Endothelial cell of hepatic sinusoid (primary cell): Measurements from ENCODE around the gene CERKL.

ENCODE experiments used
- in situ Hi-C: cut with HindIII; loops from 2 replicates; pipeline ENCODE4 v1.10.0; 2017; ENCODE audit warnings: low sequenced_read_pairs

Gene CERKL

DNA sequence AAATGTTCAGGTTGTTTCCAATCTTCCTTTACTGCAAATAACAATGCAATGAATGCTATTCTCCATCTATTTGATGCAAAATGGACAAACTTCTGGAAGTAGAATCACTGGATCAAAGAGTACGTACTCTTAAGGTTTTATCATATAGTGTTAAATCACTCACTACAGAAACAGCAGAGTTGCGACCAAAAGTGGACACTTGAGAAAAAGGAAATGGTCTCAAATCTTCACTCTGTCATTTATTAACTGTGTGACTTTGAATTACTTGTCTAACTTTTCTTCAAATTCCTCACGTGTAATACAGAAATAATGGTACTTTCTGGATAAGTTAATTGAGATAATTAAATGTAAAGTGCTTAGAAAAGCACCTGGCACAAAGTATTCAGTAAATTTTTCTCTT, 78.1 kb downstream of the CERKL start:
- in situ Hi-C loops, result no loop called here

DNA sequence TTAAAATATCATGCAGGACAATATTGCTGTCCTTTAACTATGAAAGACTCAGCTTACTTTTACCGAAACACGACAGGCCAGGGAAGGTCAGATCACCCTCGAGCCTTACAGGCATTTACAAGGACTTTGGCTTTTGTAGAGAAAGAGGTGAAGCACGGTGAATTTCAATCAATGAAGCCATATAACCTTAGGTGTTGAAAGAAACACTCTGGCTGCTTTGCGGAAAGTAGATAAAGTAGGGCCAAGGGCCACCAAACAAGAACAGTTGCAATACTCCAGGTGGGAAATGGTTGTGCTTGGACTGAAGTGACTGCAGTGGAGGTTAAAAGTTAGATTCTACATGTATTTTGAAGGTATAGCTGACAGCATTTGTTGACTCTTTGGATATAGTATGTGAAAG, 80.5 kb downstream of the CERKL start:
- in situ Hi-C loops, result no loop called here

- in situ Hi-C loops, result no loop called here
Observed at GRCh38 chr2:181575650-181576025, 81.3 kb downstream of the CERKL start.

DNA sequence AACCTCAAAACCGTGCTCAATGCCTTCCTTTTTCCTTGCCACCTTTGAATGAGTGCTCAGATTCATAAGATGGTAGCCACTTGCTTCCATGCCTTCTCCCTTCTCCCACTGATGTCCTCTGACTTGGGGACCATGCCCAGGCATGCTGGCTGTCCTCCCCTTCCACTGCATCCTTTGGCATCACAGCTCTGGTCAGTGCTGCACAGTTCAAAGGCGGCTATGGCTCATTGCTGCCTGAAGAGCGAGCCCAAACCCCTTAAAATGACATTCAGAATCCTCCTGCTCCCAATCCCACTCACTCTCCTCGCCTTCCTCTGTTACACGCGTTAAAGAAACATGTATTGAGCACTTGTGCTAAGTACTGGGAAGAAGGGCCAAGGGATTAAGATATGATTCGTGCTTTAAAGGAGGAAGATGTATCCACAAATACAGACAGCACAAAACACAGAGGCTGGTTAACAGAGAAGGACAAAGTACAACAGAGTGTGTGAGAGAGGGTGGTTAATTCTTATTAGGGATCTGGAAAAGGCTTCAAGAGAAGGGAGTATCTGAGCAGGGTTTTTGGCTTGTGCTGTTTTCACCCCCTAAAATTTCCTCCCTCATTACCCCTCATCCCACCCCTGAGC, 81.8 kb downstream of the CERKL start:
- in situ Hi-C loops, result no loop called here

GRCh38 chr2:181574321-181574720, 82.6 kb downstream of the CERKL start:
- in situ Hi-C loops, result no loop called here

DNA sequence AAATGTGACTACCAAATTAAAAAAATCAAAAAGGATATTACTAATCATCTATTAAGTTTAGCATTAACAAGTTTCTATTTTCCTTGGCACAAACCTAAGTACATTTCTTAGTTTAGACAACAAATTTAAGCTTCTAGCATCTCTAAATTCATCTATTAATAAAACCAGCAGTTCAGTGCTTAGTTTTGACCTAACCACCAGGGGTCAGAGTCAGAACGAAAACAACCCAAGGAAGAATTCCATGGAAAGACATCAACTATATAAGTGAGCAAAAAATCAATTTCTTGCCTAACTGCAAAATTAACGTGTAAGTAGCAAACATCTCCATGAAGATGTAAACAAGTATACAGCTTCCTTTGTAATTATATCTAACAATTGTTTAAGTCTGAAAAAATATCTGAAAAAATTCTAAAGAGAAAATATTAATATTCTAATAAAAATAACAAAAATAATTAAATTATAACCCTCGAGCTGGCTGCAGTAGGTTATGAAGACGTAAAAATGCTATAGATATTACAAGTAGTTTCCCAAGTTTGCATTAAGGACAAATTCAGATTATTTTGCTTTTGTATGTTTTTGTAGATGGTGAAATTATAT, 83.7 kb downstream of the CERKL start:
- in situ Hi-C loops, result no loop called here

DNA sequence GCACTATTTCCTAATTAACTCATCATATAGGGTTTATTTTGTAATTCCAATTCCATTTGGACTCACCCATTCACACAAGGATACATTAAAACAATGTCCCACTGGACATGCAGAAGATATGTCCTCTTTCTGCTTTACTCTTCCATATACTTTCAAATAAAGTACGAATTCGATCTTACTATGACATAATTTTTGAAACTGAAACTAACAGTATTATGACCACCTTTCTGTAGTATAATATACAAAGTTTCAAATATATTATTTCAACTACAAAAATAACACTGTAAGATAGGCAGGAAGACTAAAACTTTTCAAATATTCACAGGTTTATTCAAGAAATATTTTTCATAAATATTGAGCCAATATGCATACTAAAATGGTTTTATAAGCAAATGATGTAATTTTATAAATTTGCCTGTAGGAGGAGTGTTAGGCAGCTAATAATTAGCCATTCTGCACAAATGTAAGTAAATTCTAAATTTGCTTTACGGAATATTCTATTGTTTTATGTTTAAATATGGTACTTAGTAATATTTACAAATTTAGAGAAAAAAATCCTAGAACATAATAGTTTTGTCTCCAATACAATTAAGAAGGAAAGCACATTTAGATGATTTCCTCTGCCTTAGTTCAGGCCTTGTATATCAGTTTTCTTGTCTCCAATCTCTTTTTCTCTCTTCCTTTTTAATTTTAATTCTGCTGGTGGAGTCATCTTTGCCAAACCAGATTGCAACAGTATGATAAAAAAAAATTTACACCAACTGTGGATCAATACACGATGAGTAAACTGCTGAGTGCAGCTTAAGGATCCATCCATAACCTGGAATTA, 85.9 kb downstream of the CERKL start:
- in situ Hi-C loops, result no loop called here

GRCh38 chr2:181570059-181570458, 86.8 kb downstream of the CERKL start:
- in situ Hi-C loops, result no loop called here

- in situ Hi-C loops, result loop anchor here (5.0 kb wide), 1 partner anchor 36 kb away; no protein-coding TSS in a partner anchor
Observed at GRCh38 chr2:181566334-181567032, 90.4 kb downstream of the CERKL start.

- in situ Hi-C loops, result no loop called here
Observed at GRCh38 chr2:181563101-181563692, 93.7 kb downstream of the CERKL start.

DNA sequence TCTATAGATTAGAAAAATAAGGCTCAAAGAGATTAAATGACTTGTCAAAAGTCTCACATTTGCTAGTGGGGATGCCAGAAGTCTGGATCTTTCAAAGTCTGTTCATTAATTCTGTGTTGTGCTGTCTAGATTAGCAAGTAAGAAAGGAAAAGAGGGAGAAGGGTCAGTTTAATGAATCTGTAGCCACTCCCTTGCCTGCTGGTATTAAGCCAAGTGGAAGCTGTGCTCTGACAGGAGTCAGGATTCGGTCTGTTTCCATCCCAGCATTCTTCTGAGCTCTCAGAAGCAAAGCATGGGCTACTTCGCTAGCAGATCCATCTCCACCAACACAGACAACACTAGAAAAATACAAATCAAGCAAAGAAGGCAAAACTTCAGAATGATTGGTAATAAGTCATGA, 98.5 kb downstream of the CERKL start:
- in situ Hi-C loops, result no loop called here

DNA sequence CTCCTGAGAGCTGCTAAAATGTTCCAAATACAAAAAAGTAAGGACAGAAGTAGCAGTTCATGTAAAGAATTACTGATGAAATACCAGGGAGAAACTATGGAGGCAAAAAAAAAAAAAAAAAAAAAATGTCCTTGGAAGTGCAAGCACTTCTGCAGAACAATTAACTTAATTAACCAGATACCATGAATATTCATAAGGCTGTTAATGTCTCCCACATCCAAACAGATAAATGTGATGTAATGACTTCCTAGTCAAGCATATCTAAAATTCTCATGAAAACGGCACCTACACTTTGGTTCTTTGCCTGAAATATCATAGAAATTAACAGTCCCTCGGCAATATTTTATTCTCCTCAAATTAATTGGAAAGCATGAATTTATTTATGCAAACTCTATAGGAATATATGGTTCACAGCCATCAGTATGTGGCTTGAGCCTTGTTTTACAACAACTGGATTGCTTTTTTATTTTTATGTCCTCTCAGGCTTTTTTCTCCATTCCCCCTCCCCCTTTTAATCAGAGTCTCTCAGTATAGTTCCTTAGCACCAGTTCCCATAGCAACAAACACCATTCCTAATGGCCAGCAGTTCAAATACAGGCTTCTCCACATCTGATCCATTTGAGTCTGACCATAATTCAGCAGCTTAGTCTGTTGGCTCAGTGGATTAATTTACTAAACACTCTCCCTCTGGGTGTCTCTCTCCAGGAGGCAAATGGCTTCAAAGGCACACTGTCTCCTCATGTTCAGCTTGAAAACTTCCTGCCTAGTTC, 102.7 kb downstream of the CERKL start:
- in situ Hi-C loops, result no loop called here

GRCh38 chr2:181553244-181553643, 103.7 kb downstream of the CERKL start:
- in situ Hi-C loops, result no loop called here

DNA sequence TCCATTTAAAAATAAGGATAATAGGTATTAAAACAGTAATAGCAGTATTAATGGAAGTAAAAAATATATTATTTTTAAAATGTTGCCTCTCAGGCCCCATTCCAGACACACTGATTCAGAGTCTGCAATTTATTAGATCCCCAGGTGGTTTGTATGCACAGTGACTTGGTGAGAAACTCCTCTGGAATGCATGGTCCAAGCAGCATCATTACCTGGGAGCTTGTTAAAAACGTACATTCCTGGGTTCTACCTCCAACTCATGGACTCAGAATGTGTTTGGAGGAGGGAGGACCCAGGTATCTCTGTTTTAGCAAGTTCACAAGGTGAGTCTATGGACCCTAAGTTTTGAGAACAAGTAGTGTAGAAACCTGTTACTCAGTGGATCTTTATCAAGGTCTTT, 104.1 kb downstream of the CERKL start:
- in situ Hi-C loops, result no loop called here

DNA sequence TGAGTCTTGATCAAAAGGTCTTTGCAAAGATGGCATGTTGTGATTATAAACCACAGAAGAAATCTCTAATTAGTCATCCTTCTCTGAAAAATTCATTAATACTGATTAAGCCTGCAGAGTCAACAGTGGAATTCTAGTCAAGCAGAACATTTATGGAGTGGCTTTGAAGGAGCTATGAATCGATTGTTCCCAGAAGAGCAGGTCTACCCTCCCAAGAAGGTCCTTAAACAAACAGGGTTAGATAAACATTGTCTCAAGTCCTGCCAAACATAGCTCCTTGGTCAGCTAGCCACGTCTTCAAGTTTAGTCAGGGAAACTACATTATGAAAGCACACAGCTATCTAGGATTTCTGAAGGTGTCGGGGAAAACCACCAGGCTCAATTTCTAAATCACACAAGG, 110.8 kb downstream of the CERKL start:
- in situ Hi-C loops, result no loop called here

DNA sequence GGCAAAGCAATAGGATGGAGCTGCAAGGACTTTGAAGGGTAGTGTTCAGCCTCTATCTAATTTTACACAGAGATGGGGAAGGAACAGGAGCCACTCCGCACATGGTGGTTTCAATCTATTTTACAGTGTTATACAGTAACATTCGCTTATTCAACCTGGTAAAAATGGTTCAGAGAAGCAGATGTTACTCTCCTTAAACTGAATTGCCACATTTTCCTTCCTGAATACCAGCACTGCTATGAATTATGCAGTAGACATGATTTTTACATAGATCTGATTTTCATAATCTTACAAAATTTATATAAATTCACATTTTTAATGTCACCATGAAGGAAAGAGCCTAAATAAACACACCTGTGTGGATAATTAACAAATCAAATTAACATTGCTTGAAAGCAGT, 114.7 kb downstream of the CERKL start:
- in situ Hi-C loops, result no loop called here

DNA sequence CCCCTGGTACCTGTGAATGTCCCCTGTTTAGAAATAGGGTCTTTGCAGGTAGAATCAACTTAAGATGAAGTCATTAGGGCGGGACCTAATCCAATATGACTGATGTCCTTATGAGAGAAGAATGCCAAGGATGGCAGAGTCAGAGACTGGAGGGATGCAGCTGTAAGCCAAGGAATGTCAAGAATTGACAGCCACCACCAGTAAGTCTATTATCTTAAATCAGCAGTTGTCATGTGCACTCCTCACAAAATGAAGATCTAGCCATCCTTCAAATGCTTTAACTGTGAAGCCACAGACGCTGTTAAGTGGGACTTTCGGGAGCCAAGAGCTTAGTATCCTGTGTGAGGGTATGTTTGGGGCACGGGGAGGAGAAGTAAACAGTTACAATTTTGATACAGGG, 116.5 kb downstream of the CERKL start:
- in situ Hi-C loops, result no loop called here

GRCh38 chr2:181536730-181537129, 120.2 kb downstream of the CERKL start:
- in situ Hi-C loops, result no loop called here

DNA sequence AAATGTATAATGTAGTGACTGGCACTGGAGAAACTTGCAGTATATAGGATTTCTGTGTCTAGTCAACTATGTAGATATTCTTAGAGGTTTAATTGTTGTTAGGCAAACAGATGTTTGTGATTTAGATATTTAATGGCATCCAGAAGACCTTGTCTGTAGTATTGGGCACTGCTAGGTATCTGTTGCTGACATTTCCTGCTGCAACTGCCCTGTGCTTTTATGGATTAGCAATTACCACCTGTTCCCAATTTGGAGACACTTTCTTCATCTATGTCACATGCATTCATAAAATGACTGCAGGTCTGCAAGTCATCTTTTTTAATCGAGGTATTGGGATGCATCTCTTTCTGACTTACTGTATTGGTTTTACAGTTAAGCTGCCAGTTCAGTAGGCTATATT, 128.5 kb downstream of the CERKL start:
- in situ Hi-C loops, result no loop called here

GRCh38 chr2:181527058-181527457, 129.8 kb downstream of the CERKL start:
- in situ Hi-C loops, result no loop called here
